Neural progenitor cell (in vitro differentiated cells): ENCODE results near the gene FRY. TPM values are rescaled to one million over a fixed set of nuclear protein-coding genes. Genes with fewer than 3 reads are reported as not detected.

Experiments used
- DNase-seq: peaks from one replicate; pipeline ENCODE4 v3.0.0-alpha.2; 2016; ENCODE audit warnings: low spot score
- H2AFZ ChIP-seq: fragments of 200-600 bp; sonication (generic); replicated peaks from 2 replicates; pipeline ENCODE4 v1.6.1; 2016; ENCODE audit warnings: antibody characterized with exemption
- H3F3A ChIP-seq: fragments of 200-600 bp; sonication (generic); 2 replicates; pipeline ENCODE4 v1.6.1; 2016; ENCODE audit warnings: antibody characterized with exemption, low read depth
- H3K27ac ChIP-seq: fragments of 200-600 bp; sonication (generic); 2 replicates; pipeline ENCODE4 v1.5.1; 2016; ENCODE audit warnings: mild to moderate bottlenecking
- H3K27me3 ChIP-seq: fragments of 200-600 bp; sonication (generic); 2 replicates; pipeline ENCODE4 v1.6.1; 2016; ENCODE audit warnings: mild to moderate bottlenecking, moderate library complexity
- H3K36me3 ChIP-seq: fragments of 200-600 bp; sonication (generic); 2 replicates; pipeline ENCODE4 v1.5.1; 2016
- H3K4me1 ChIP-seq: fragments of 200-600 bp; sonication (generic); 2 replicates; pipeline ENCODE4 v1.6.1; 2016; ENCODE audit warnings: mixed run types
- H3K4me2 ChIP-seq: fragments of 200-600 bp; sonication (generic); 2 replicates; pipeline ENCODE4 v1.6.1; 2016
- H3K4me3 ChIP-seq: fragments of 200-600 bp; sonication (generic); 2 replicates; pipeline ENCODE4 v1.5.1; 2016
- H3K79me2 ChIP-seq: fragments of 200-600 bp; sonication (generic); 2 replicates; pipeline ENCODE4 v1.6.1; 2016; ENCODE audit warnings: low read depth
- H3K9ac ChIP-seq: fragments of 200-600 bp; sonication (generic); 2 replicates; pipeline ENCODE4 v1.6.1; 2016
- H3K9me3 ChIP-seq: fragments of 200-600 bp; sonication (generic); 2 replicates; pipeline ENCODE4 v1.5.1; 2016; ENCODE audit warnings: low read depth
- H4K20me1 ChIP-seq: fragments of 200-600 bp; sonication (generic); 2 replicates; pipeline ENCODE4 v1.6.1; 2016; ENCODE audit warnings: low read depth
- H3K27ac Mint-ChIP-seq: 3 replicates; pipeline ENCODE4 v1.8.0; 2021; ENCODE audit warnings: mixed read lengths
- H3K27me3 Mint-ChIP-seq: 2 replicates; pipeline ENCODE4 v1.8.0; 2022; ENCODE audit warnings: low read depth, mild to moderate bottlenecking, inconsistent platforms, moderate library complexity, mixed read lengths; ENCODE audit not compliant: insufficient read depth
- H3K36me3 Mint-ChIP-seq: 3 replicates; pipeline ENCODE4 v1.8.0; 2021; ENCODE audit warnings: mixed read lengths
- H3K4me1 Mint-ChIP-seq: 3 replicates; pipeline ENCODE4 v1.8.0; 2021; ENCODE audit warnings: mixed read lengths
- H3K4me3 Mint-ChIP-seq: 3 replicates; pipeline ENCODE4 v1.8.0; 2021; ENCODE audit warnings: mild to moderate bottlenecking, moderate library complexity, mixed read lengths
- H3K9me3 Mint-ChIP-seq: 3 replicates; pipeline ENCODE4 v1.8.0; 2020; ENCODE audit warnings: mixed read lengths
- CTCF ChIP-seq: fragments of 200-600 bp; sonication (generic); IDR thresholded peaks from 2 replicates; pipeline ENCODE4 v1.5.1; 2017; ENCODE audit warnings: antibody characterized with exemption, mild to moderate bottlenecking
- EZH2 ChIP-seq: fragments of 200-600 bp; sonication (generic); IDR thresholded peaks from 2 replicates; pipeline ENCODE4 v1.6.1; 2017; ENCODE audit warnings: antibody characterized with exemption, mild to moderate bottlenecking, moderate library complexity
- EZH2phosphoT487 ChIP-seq: fragments of 200-600 bp; sonication (generic); IDR thresholded peaks from 2 replicates; pipeline ENCODE4 v1.6.1; 2017; ENCODE audit warnings: antibody characterized with exemption
- total RNA-seq: library from RNA; depleted of rRNA; stranded (reverse); fragments of >200 nt; gene quantifications from 2 replicates; pipeline ENCODE4 v1.2.3, GENCODE V29; 2015; ENCODE audit warnings: low replicate concordance

FRY gene
- total RNA-seq, 1 donor from 2014 or later = 12.6 TPM

DNA sequence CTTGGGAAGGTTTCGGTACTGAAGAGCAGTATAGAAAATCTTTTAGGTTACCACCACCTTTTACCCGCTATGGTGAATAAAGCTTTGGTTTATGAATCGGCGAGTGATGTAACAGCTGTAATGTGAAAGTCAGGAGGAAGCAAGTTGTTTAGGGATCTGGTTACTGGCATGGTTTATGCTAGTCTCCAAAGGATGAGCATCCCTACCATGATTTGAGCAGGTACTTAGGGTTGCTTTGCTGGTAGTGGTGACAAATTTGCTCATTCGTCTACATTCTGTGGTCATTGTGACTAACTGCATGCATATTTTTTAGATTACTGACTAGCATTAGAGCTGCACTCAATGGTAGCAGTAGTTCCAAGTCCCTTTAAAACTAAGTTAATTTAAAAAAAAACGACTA lies 104.1 kb downstream of the FRY start:
- peaks cover 4% of the 10 kb centered on the region for H3K27me3 Mint-ChIP-seq
- Histone ChIP-seq H3K27ac (no peak overlapping the region), H2AFZ (no peak overlapping the region), H3K36me3 (no peaks in the 10 kb centered on the region), H3K27me3 (no peaks in the 10 kb centered on the region), H3K4me1 (no peaks in the 10 kb centered on the region), H3F3A (no peaks in the 10 kb centered on the region), H3K79me2 (no peaks in the 10 kb centered on the region), H4K20me1 (no peaks in the 10 kb centered on the region), H3K4me2 (no peak overlapping the region), H3K4me3 (no peak overlapping the region), H3K9ac (no peak overlapping the region), H3K9me3 (no peaks in the 10 kb centered on the region)
- no peaks in the 10 kb centered on the region for H3K4me1 Mint-ChIP-seq
- H3K9me3 Mint-ChIP-seq = peaks cover 1% of the 10 kb centered on the region
- DNase-seq = no peak
- no peak overlapping the region for H3K27ac Mint-ChIP-seq
- TF ChIP-seq CTCF (no peak), EZH2 (no peak), EZH2phosphoT487 (no peak)
- no peak overlapping the region for H3K4me3 Mint-ChIP-seq
- H3K36me3 Mint-ChIP-seq = no peaks in the 10 kb centered on the region

GRCh38 chr13:32136061-32136460 lies 104.5 kb downstream of the FRY start:
- no peak overlapping the region for H3K27ac ChIP-seq
- H3F3A ChIP-seq = no peaks in the 10 kb centered on the region
- H3K4me3 Mint-ChIP-seq = no peak overlapping the region
- no peaks in the 10 kb centered on the region for H4K20me1 ChIP-seq
- H3K9ac ChIP-seq = no peak overlapping the region
- no peaks in the 10 kb centered on the region for H3K79me2 ChIP-seq
- no peaks in the 10 kb centered on the region for H3K27me3 ChIP-seq
- H2AFZ ChIP-seq = no peak overlapping the region
- H3K4me1 Mint-ChIP-seq = no peaks in the 10 kb centered on the region
- H3K4me2 ChIP-seq = no peak overlapping the region
- H3K27ac Mint-ChIP-seq = no peak overlapping the region
- TF ChIP-seq CTCF (no peak), EZH2 (no peak), EZH2phosphoT487 (no peak)
- H3K4me1 ChIP-seq = no peaks in the 10 kb centered on the region
- no peak for DNase-seq
- H3K9me3 Mint-ChIP-seq = peaks cover 1% of the 10 kb centered on the region
- no peaks in the 10 kb centered on the region for H3K36me3 Mint-ChIP-seq
- H3K4me3 ChIP-seq = no peak overlapping the region
- H3K9me3 ChIP-seq = no peaks in the 10 kb centered on the region
- peaks cover 4% of the 10 kb centered on the region for H3K27me3 Mint-ChIP-seq
- H3K36me3 ChIP-seq = no peaks in the 10 kb centered on the region

- peaks cover 1% of the 10 kb centered on the region for H3K9me3 Mint-ChIP-seq
- Histone ChIP-seq H3K9ac (no peak overlapping the region), H3K9me3 (no peaks in the 10 kb centered on the region), H2AFZ (no peak overlapping the region), H3K79me2 (no peaks in the 10 kb centered on the region), H3K27me3 (no peaks in the 10 kb centered on the region), H3K4me1 (no peaks in the 10 kb centered on the region), H3K4me3 (no peak overlapping the region), H4K20me1 (no peaks in the 10 kb centered on the region), H3K4me2 (no peak overlapping the region), H3K36me3 (no peaks in the 10 kb centered on the region), H3F3A (no peaks in the 10 kb centered on the region), H3K27ac (no peak overlapping the region)
- no peaks in the 10 kb centered on the region for H3K36me3 Mint-ChIP-seq
- no peak overlapping the region for H3K4me3 Mint-ChIP-seq
- no peak overlapping the region for H3K27ac Mint-ChIP-seq
- TF ChIP-seq CTCF = no peak
- TF ChIP-seq EZH2phosphoT487 = no peak
- TF ChIP-seq EZH2 = no peak
- H3K4me1 Mint-ChIP-seq = no peaks in the 10 kb centered on the region
- H3K27me3 Mint-ChIP-seq = peaks cover 4% of the 10 kb centered on the region
- DNase-seq = no peak
Measured at GRCh38 chr13:32136716-32137115, 105.1 kb downstream of the FRY start.
